ENCODE data around the gene ACSS1. TPM values are rescaled to one million over a fixed set of nuclear protein-coding genes. Genes with fewer than 3 reads are reported as not detected.

The ACSS1 gene
- total RNA-seq: 30.6 TPM
- 72.3 TPM for polyA plus RNA-seq (ENCODE audit: insufficient read depth, low read depth, low replicate concordance)
- long read RNA-seq, donor 1, partial matches to known transcripts: 0 of 2 reads
- long read RNA-seq, donor 1, other reads (novel, unspliced or antisense): 0 of 2 reads
- long read RNA-seq, donor 2, full-length matches to known transcripts: 4 of 4 reads
- long read RNA-seq, donor 2, partial matches to known transcripts: 0 of 4 reads
- long read RNA-seq, donor 2, other reads (novel, unspliced or antisense): 0 of 4 reads
- long read RNA-seq, donor 3, full-length matches to known transcripts: 11 of 11 reads
- long read RNA-seq, donor 3, partial matches to known transcripts: 0 of 11 reads
- long read RNA-seq, donor 3, other reads (novel, unspliced or antisense): 0 of 11 reads
- long read RNA-seq, donor 4, full-length matches to known transcripts: 6 of 6 reads
- long read RNA-seq, donor 4, partial matches to known transcripts: 0 of 6 reads
- long read RNA-seq, donor 4, other reads (novel, unspliced or antisense): 0 of 6 reads
- long read RNA-seq, donor 5: 0 reads
- long read RNA-seq, donor 6: 0 reads
- long read RNA-seq, donor 7, transcript ACSS1-201 (14 exons, 3,680 nt): major isoform, 29 of 72 reads
- long read RNA-seq, donor 7, partial matches to known transcripts: 12 of 72 reads
- long read RNA-seq, donor 7, other reads (novel, unspliced or antisense): 30 of 72 reads
- long read RNA-seq, donor 8, full-length matches to known transcripts: 7 of 7 reads
- long read RNA-seq, donor 8, partial matches to known transcripts: 0 of 7 reads
- long read RNA-seq, donor 8, other reads (novel, unspliced or antisense): 0 of 7 reads
- long read RNA-seq, donor 9, transcript ACSS1-201 (14 exons, 3,680 nt): major isoform, 5 of 5 reads
- long read RNA-seq, donor 9, partial matches to known transcripts: 0 of 5 reads
- long read RNA-seq, donor 9, other reads (novel, unspliced or antisense): 0 of 5 reads
- long read RNA-seq, donor 10, transcript ACSS1-201 (14 exons, 3,680 nt): major isoform, 5 of 5 reads
- long read RNA-seq, donor 10, partial matches to known transcripts: 0 of 5 reads
- long read RNA-seq, donor 10, other reads (novel, unspliced or antisense): 0 of 5 reads

GRCh38 chr20:25058051-25058846 is at the start of gene ACSS1:
Gene ACSS1, minus strand, starts transcription at chr20:25058139. Its CDS starts 37 bp downstream, at chr20:25058102.
- Histone ChIP-seq H3K36me3 (ENCODE audit: control insufficient read depth in 2 of 3, insufficient read depth in 3 of 3, low read length in 3 of 3) (no peaks in the 10 kb centered on the region), H3K9ac (ENCODE audit: low read length in 3 of 3) (peak within 1 kb of the TSS in 2 of 3 donors; percentile 76 to 88), H3K27me3 (ENCODE audit: control insufficient read depth, insufficient read depth, low read length) (peaks cover 3% of the 10 kb centered on the region), H3K4me1 (ENCODE audit: control insufficient read depth in 2 of 3, insufficient read depth in 2 of 3, low read depth in 1 of 3, low read length in 3 of 3) (peaks cover 5 to 44% (median 29%) of the 10 kb centered on the region in 3 donors), H3K4me3 (ENCODE audit: low read length in 3 of 3) (peak within 1 kb of the TSS; percentile 49 to 79 (median 76)), H3K9me3 (ENCODE audit: control insufficient read depth in 2 of 3, insufficient read depth in 1 of 3, low read length in 3 of 3) (no peaks in the 10 kb centered on the region), H3K27ac (ENCODE audit: low read depth in 2 of 2, low read length in 2 of 2) (peak within 1 kb of the TSS; percentile 95 to 96)
- no peak for TF ChIP-seq CTCF (IDR thresholded peaks at IDR 0.05; ENCODE audit: borderline replicate concordance, extremely low read depth, insufficient read depth)
- intact Hi-C loops (cut with DNase I): no loop called here
- FAIRE-seq (no peak), DNase-seq (peak; percentile 66 to 93 (median 75))

GRCh38 chr20:25103526-25103925 is 45.6 kb upstream of the ACSS1 start:
- intact Hi-C loops (cut with DNase I): no loop called here
- Histone ChIP-seq H3K36me3 (ENCODE audit: control insufficient read depth in 2 of 3, insufficient read depth in 3 of 3, low read length in 3 of 3) (no peaks in the 10 kb centered on the region), H3K27me3 (ENCODE audit: control insufficient read depth, insufficient read depth, low read length) (no peaks in the 10 kb centered on the region), H3K9ac (ENCODE audit: low read length in 3 of 3) (no peak overlapping the region), H3K27ac (ENCODE audit: low read depth in 2 of 2, low read length in 2 of 2) (no peak overlapping the region), H3K4me1 (ENCODE audit: control insufficient read depth in 2 of 3, insufficient read depth in 2 of 3, low read depth in 1 of 3, low read length in 3 of 3) (no peaks in the 10 kb centered on the region), H3K4me3 (ENCODE audit: low read length in 3 of 3) (no peak overlapping the region), H3K9me3 (ENCODE audit: control insufficient read depth in 2 of 3, insufficient read depth in 1 of 3, low read length in 3 of 3) (no peaks in the 10 kb centered on the region)
- FAIRE-seq: no peak
- no peak for DNase-seq
- TF ChIP-seq CTCF (IDR thresholded peaks at IDR 0.05; ENCODE audit: borderline replicate concordance, extremely low read depth, insufficient read depth): no peak

- intact Hi-C loops (cut with DNase I): no loop called here
- FAIRE-seq (no peak), DNase-seq (no peak)
- H3K9ac ChIP-seq (ENCODE audit: low read length in 3 of 3): no peak overlapping the region
- TF ChIP-seq CTCF (IDR thresholded peaks at IDR 0.05; ENCODE audit: borderline replicate concordance, extremely low read depth, insufficient read depth): no peak
- H3K9me3 ChIP-seq (ENCODE audit: control insufficient read depth in 2 of 3, insufficient read depth in 1 of 3, low read length in 3 of 3): no peaks in the 10 kb centered on the region
- H3K36me3 ChIP-seq (ENCODE audit: control insufficient read depth in 2 of 3, insufficient read depth in 3 of 3, low read length in 3 of 3): no peaks in the 10 kb centered on the region
- no peaks in the 10 kb centered on the region for H3K27me3 ChIP-seq (ENCODE audit: control insufficient read depth, insufficient read depth, low read length)
- H3K4me1 ChIP-seq (ENCODE audit: control insufficient read depth in 2 of 3, insufficient read depth in 2 of 3, low read depth in 1 of 3, low read length in 3 of 3): no peaks in the 10 kb centered on the region
- no peak overlapping the region for H3K4me3 ChIP-seq (ENCODE audit: low read length in 3 of 3)
- no peak overlapping the region for H3K27ac ChIP-seq (ENCODE audit: low read depth in 2 of 2, low read length in 2 of 2)
Measured at GRCh38 chr20:25100914-25101313, 43.0 kb upstream of the ACSS1 start.

Measured in kidney (tissue), 22 donors.